ENCODE results near the gene TRHDE.

Gene TRHDE

GRCh38 chr12:72304751-72305150, 32.6 kb downstream of the TRHDE start (continued):
- TF ChIP-seq ZNF645 (tag by site-specific recombination; IDR thresholded peaks at IDR 0.05) (no peak), HOXA7 (CRISPR knock-in tag; IDR thresholded peaks at IDR 0.05; ENCODE audit: borderline replicate concordance) (no peak), ZNF791 (tag by site-specific recombination; IDR thresholded peaks at IDR 0.05) (no peak)

- no peak overlapping the region for H3K27ac ChIP-seq (ENCODE audit: extremely low read depth, low read depth, low read length)
- ChIA-PET POLR2A (no interaction called here), CTCF (no interaction called here)
- H3K4me1 ChIP-seq (ENCODE audit: control insufficient read depth, insufficient read depth, low read length) = no peaks in the 10 kb centered on the region
- H3K9me3 ChIP-seq (ENCODE audit: control insufficient read depth, insufficient read depth, low read depth, low read length) = no peaks in the 10 kb centered on the region
- no peaks in the 10 kb centered on the region for H3K36me3 ChIP-seq (ENCODE audit: control insufficient read depth in 2 of 2, insufficient read depth in 1 of 2, low read length in 2 of 2)
- no peak overlapping the region for H3K4me3 ChIP-seq (ENCODE audit: low read depth, low read length)
- TF ChIP-seq ZNF776 (tag by site-specific recombination; IDR thresholded peaks at IDR 0.05; ENCODE audit: borderline replicate concordance) = no peak
- no peak for TF ChIP-seq GLI4 (tag by site-specific recombination; IDR thresholded peaks at IDR 0.05)
- no peak for TF ChIP-seq ZNF202 (tag by site-specific recombination; IDR thresholded peaks at IDR 0.05; ENCODE audit: borderline replicate concordance)
- TF ChIP-seq ZNF513 (tag by site-specific recombination; IDR thresholded peaks at IDR 0.05) = no peak
- no peak for TF ChIP-seq FEZF1 (tag by site-specific recombination; IDR thresholded peaks at IDR 0.05)
- TF ChIP-seq ZNF549 (tag by site-specific recombination; IDR thresholded peaks at IDR 0.05) = no peak
- TF ChIP-seq ZNF580 (tag by site-specific recombination; IDR thresholded peaks at IDR 0.05) = no peak
These were observed 35.1 kb downstream of the TRHDE start for GRCh38 chr12:72307229-72307628.

GRCh38 chr12:72311946-72312345, 39.8 kb downstream of the TRHDE start:
- Histone ChIP-seq H3K4me3 (ENCODE audit: low read depth, low read length) (no peak overlapping the region), H3K4me1 (ENCODE audit: control insufficient read depth, insufficient read depth, low read length) (no peaks in the 10 kb centered on the region), H3K36me3 (ENCODE audit: control insufficient read depth in 2 of 2, insufficient read depth in 1 of 2, low read length in 2 of 2) (no peaks in the 10 kb centered on the region), H3K27ac (ENCODE audit: extremely low read depth, low read depth, low read length) (no peak overlapping the region), H3K9me3 (ENCODE audit: control insufficient read depth, insufficient read depth, low read depth, low read length) (no peaks in the 10 kb centered on the region)
- POLR2A ChIA-PET = no interaction called here
- TF ChIP-seq ZBTB8A (tag by site-specific recombination; IDR thresholded peaks at IDR 0.05) (no peak), KLF16 (tag by site-specific recombination; IDR thresholded peaks at IDR 0.05) (no peak), ZNF792 (tag by site-specific recombination; IDR thresholded peaks at IDR 0.05) (no peak), ZNF785 (tag by site-specific recombination; IDR thresholded peaks at IDR 0.05) (no peak), ZBTB21 (tag by site-specific recombination; IDR thresholded peaks at IDR 0.05) (no peak), ZNF184 (tag by site-specific recombination; IDR thresholded peaks at IDR 0.05) (no peak)
- CTCF ChIA-PET = no interaction called here

- H3K9me3 ChIP-seq (ENCODE audit: control insufficient read depth, insufficient read depth, low read depth, low read length) = no peaks in the 10 kb centered on the region
- POLR2A ChIA-PET = no interaction called here
- H3K4me1 ChIP-seq (ENCODE audit: control insufficient read depth, insufficient read depth, low read length) = no peaks in the 10 kb centered on the region
- CTCF ChIA-PET = interaction anchor here (0.6 to 1.2 kb wide), 2 partner anchors 33 to 1301 kb away, joined by 3 to 5 read pairs; no protein-coding TSS in a partner anchor
- no peak overlapping the region for H3K27ac ChIP-seq (ENCODE audit: extremely low read depth, low read depth, low read length)
- no peaks in the 10 kb centered on the region for H3K36me3 ChIP-seq (ENCODE audit: control insufficient read depth in 2 of 2, insufficient read depth in 1 of 2, low read length in 2 of 2)
- TF ChIP-seq ZNF585B (tag by site-specific recombination; IDR thresholded peaks at IDR 0.05) (no peak), GLIS1 (tag by site-specific recombination; IDR thresholded peaks at IDR 0.05) (no peak), SP3 (tag by site-specific recombination; IDR thresholded peaks at IDR 0.05) (no peak), KLF16 (tag by site-specific recombination; IDR thresholded peaks at IDR 0.05) (no peak)
- no peak overlapping the region for H3K4me3 ChIP-seq (ENCODE audit: low read depth, low read length)
These were observed 41.6 kb downstream of the TRHDE start for GRCh38 chr12:72313806-72314205.
